ENCODE data around the gene MGAT4B. TPM values are rescaled to one million over a fixed set of nuclear protein-coding genes. Genes with fewer than 3 reads are reported as not detected.

The MGAT4B gene
- total RNA-seq, 2 experiments from 2014 or later: 141 to 145 TPM

DNA sequence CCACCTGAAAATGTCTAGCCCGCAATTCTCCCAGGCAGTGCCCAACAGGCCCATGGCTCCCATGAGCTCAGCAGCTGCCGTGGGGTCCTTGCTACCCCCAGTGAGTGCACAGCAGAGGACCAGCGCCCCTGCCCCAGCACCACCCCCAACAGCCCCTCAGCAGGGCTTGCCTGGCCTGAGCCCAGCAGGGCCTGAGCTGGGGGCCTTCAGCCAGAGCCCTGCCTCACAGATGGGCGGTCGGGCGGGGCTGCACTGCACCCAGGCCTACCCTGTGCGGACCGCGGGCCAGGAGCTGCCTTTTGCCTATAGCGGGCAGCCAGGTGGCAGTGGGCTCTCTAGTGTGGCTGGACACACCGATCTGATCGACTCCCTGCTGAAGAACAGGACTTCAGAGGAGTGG is 32.2 kb downstream of the MGAT4B start:
- H3K4me1 Mint-ChIP-seq (ENCODE audit: low read depth): no peaks in the 10 kb centered on the region
- ChIA-PET POLR2A (no interaction called here), CTCF (interaction anchor here (0.5 to 1.8 kb wide), 3 partner anchors 11 to 116 kb away, joined by 3 to 4 read pairs (median 3); no protein-coding TSS in a partner anchor)
- Histone ChIP-seq H3K4me3 (ENCODE audit: low read length) (no peak overlapping the region), H3K4me1 (ENCODE audit: insufficient read depth, low read length) (no peaks in the 10 kb centered on the region), H3K27me3 (ENCODE audit: control insufficient read depth in 1 of 2, insufficient read depth in 2 of 2, low read length in 2 of 2) (no peaks in the 10 kb centered on the region), H3K36me3 (ENCODE audit: insufficient read depth, low read length) (peaks cover 80% of the 10 kb centered on the region), H3K27ac (ENCODE audit: low read depth in 1 of 2, low read length in 2 of 2) (no peak overlapping the region), H3K9me3 (ENCODE audit: control insufficient read depth in 1 of 2, insufficient read depth in 1 of 2, low read length in 2 of 2) (no peaks in the 10 kb centered on the region)
- intact Hi-C loops (cut with DNase I, micrococcal nuclease): no loop called here
- TF ChIP-seq, protein P1, sequence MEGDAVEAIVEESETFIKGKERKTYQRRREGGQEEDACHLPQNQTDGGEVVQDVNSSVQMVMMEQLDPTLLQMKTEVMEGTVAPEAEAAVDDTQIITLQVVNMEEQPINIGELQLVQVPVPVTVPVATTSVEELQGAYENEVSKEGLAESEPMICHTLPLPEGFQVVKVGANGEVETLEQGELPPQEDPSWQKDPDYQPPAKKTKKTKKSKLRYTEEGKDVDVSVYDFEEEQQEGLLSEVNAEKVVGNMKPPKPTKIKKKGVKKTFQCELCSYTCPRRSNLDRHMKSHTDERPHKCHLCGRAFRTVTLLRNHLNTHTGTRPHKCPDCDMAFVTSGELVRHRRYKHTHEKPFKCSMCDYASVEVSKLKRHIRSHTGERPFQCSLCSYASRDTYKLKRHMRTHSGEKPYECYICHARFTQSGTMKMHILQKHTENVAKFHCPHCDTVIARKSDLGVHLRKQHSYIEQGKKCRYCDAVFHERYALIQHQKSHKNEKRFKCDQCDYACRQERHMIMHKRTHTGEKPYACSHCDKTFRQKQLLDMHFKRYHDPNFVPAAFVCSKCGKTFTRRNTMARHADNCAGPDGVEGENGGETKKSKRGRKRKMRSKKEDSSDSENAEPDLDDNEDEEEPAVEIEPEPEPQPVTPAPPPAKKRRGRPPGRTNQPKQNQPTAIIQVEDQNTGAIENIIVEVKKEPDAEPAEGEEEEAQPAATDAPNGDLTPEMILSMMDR (IDR thresholded peaks at IDR 0.05): no peak
- H3K27me3 Mint-ChIP-seq: no peaks in the 10 kb centered on the region
- DNase-seq (no peak), ATAC-seq (ENCODE audit: poor library complexity) (no peak)
- H3K36me3 Mint-ChIP-seq (ENCODE audit: low read depth): peaks cover 86% of the 10 kb centered on the region
- H3K4me3 Mint-ChIP-seq: no peak overlapping the region
- H3K9me3 Mint-ChIP-seq: no peaks in the 10 kb centered on the region
- H3K27ac Mint-ChIP-seq: no peak overlapping the region

DNA sequence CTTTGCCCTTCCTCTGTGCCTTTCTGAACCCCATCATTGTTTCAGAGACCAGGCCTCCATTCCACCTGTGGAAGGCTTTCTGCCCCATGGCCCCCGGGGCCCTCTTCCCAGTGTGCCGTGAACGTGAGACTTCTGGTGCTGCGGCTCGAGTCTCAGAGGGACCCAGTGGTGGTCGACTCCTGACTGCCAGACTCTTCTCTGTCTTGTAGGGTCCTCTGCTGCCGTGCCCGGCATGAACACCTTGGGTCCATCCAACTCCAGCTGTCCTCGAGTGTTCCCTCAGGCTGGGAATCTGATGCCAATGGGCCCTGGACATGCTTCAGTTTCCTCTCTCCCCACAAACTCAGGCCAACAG is 33.0 kb downstream of the MGAT4B start:
- H3K27me3 ChIP-seq (ENCODE audit: control insufficient read depth in 1 of 2, insufficient read depth in 2 of 2, low read length in 2 of 2): no peaks in the 10 kb centered on the region
- TF ChIP-seq, protein P1 (IDR thresholded peaks at IDR 0.05): no peak
- H3K9me3 Mint-ChIP-seq: no peaks in the 10 kb centered on the region
- no peaks in the 10 kb centered on the region for H3K9me3 ChIP-seq (ENCODE audit: control insufficient read depth in 1 of 2, insufficient read depth in 1 of 2, low read length in 2 of 2)
- H3K4me1 ChIP-seq (ENCODE audit: insufficient read depth, low read length): no peaks in the 10 kb centered on the region
- POLR2A ChIA-PET: no interaction called here
- no peaks in the 10 kb centered on the region for H3K4me1 Mint-ChIP-seq (ENCODE audit: low read depth)
- no peak overlapping the region for H3K27ac Mint-ChIP-seq
- H3K36me3 ChIP-seq (ENCODE audit: insufficient read depth, low read length): peaks cover 88% of the 10 kb centered on the region
- H3K4me3 ChIP-seq (ENCODE audit: low read length): no peak overlapping the region
- DNase-seq: no peak
- peaks cover 89% of the 10 kb centered on the region for H3K36me3 Mint-ChIP-seq (ENCODE audit: low read depth)
- H3K27me3 Mint-ChIP-seq: no peaks in the 10 kb centered on the region
- no peak overlapping the region for H3K4me3 Mint-ChIP-seq
- intact Hi-C loops (cut with DNase I, micrococcal nuclease): no loop called here
- no peak overlapping the region for H3K27ac ChIP-seq (ENCODE audit: low read depth in 1 of 2, low read length in 2 of 2)
- CTCF ChIA-PET: interaction anchor here (1.8 kb wide), 1 partner anchor 28 kb away, joined by 4 read pairs; no protein-coding TSS in a partner anchor
- ATAC-seq (ENCODE audit: poor library complexity): no peak

DNA sequence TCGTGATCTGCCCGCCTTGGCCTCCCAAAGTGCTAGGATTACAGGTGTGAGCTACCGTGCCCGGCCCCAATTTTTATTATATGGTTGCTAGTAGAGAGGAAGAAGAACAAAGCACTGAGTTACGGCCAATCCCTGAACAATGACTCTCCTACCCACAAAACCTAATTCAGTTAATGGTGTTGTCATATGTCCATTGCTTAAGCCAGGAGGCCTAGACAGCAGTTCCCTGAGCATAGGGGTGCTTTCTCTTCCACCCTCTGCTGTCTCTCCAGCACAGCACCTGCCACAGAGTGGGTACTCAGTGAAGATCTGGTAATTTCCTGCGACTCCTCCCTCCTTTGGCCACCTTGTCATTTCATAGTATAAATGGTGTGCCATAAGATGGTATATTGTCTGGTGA is 34.3 kb downstream of the MGAT4B start:
- H3K9me3 Mint-ChIP-seq: no peaks in the 10 kb centered on the region
- intact Hi-C loops (cut with DNase I, micrococcal nuclease): no loop called here
- peaks cover 4% of the 10 kb centered on the region for H3K4me1 Mint-ChIP-seq (ENCODE audit: low read depth)
- DNase-seq: no peak
- TF ChIP-seq, protein P1 (IDR thresholded peaks at IDR 0.05): no peak
- peaks cover 89% of the 10 kb centered on the region for H3K36me3 ChIP-seq (ENCODE audit: insufficient read depth, low read length)
- ChIA-PET CTCF (no interaction called here), POLR2A (no interaction called here)
- H3K27me3 ChIP-seq (ENCODE audit: control insufficient read depth in 1 of 2, insufficient read depth in 2 of 2, low read length in 2 of 2): no peaks in the 10 kb centered on the region
- no peak overlapping the region for H3K4me3 Mint-ChIP-seq
- no peaks in the 10 kb centered on the region for H3K4me1 ChIP-seq (ENCODE audit: insufficient read depth, low read length)
- peaks cover 89% of the 10 kb centered on the region for H3K36me3 Mint-ChIP-seq (ENCODE audit: low read depth)
- H3K27me3 Mint-ChIP-seq: no peaks in the 10 kb centered on the region
- H3K27ac ChIP-seq (ENCODE audit: low read depth in 1 of 2, low read length in 2 of 2): no peak overlapping the region
- no peaks in the 10 kb centered on the region for H3K9me3 ChIP-seq (ENCODE audit: control insufficient read depth in 1 of 2, insufficient read depth in 1 of 2, low read length in 2 of 2)
- ATAC-seq (ENCODE audit: poor library complexity): no peak
- no peak overlapping the region for H3K27ac Mint-ChIP-seq
- H3K4me3 ChIP-seq (ENCODE audit: low read length): no peak overlapping the region

Measured in CD4-positive, alpha-beta T cell (primary cell).